ENCODE measurements around the gene GUCY2C.

- TF ChIP-seq, protein P1, sequence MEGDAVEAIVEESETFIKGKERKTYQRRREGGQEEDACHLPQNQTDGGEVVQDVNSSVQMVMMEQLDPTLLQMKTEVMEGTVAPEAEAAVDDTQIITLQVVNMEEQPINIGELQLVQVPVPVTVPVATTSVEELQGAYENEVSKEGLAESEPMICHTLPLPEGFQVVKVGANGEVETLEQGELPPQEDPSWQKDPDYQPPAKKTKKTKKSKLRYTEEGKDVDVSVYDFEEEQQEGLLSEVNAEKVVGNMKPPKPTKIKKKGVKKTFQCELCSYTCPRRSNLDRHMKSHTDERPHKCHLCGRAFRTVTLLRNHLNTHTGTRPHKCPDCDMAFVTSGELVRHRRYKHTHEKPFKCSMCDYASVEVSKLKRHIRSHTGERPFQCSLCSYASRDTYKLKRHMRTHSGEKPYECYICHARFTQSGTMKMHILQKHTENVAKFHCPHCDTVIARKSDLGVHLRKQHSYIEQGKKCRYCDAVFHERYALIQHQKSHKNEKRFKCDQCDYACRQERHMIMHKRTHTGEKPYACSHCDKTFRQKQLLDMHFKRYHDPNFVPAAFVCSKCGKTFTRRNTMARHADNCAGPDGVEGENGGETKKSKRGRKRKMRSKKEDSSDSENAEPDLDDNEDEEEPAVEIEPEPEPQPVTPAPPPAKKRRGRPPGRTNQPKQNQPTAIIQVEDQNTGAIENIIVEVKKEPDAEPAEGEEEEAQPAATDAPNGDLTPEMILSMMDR (IDR thresholded peaks at IDR 0.05; ENCODE audit: low read depth, low read length, poor library complexity, severe bottlenecking) = no peak
- TF ChIP-seq EZH2phosphoT487 (IDR thresholded peaks at IDR 0.05; ENCODE audit: borderline replicate concordance, low read length) = no peak
These were observed 33.2 kb upstream of the GUCY2C start for GRCh38 chr12:14729586-14729985.
